Karpas-422 (cell line): ENCODE measurements around the gene SYNE1. TPM values are rescaled to one million over a fixed set of nuclear protein-coding genes. Genes with fewer than 3 reads are reported as not detected.

Experiments used
- DNase-seq: peaks from one replicate; pipeline ENCODE4 v3.0.0-alpha.2; 2015
- H2AFZ ChIP-seq: fragments of 200-600 bp; sonication (generic); 2 replicates; pipeline ENCODE4 v1.6.1; 2014; ENCODE audit warnings: antibody characterized with exemption, low read length, mixed read lengths
- H3K27ac ChIP-seq: fragments of 200-600 bp; sonication (generic); 2 replicates; pipeline ENCODE4 v1.5.1; 2014; ENCODE audit warnings: mild to moderate bottlenecking, low read length, moderate library complexity
- H3K27me3 ChIP-seq: fragments of 200-600 bp; sonication (generic); 2 replicates; pipeline ENCODE4 v1.6.1; 2014; ENCODE audit warnings: low read length, mixed read lengths
- H3K36me3 ChIP-seq: fragments of 200-600 bp; sonication (generic); 2 replicates; pipeline ENCODE4 v1.6.1; 2014; ENCODE audit warnings: low read length, mixed read lengths; ENCODE audit not compliant: insufficient read depth
- H3K4me1 ChIP-seq: fragments of 200-600 bp; sonication (generic); 2 replicates; pipeline ENCODE4 v1.6.1; 2014; ENCODE audit warnings: mild to moderate bottlenecking, low read length, mixed read lengths
- H3K4me2 ChIP-seq: fragments of 200-600 bp; sonication (generic); 2 replicates; pipeline ENCODE4 v1.6.1; 2014; ENCODE audit warnings: low read length, low read depth, mild to moderate bottlenecking; ENCODE audit not compliant: poor library complexity, severe bottlenecking
- H3K4me3 ChIP-seq: fragments of 200-600 bp; sonication (generic); 2 replicates; pipeline ENCODE4 v1.5.1; 2014; ENCODE audit warnings: mild to moderate bottlenecking, antibody characterized with exemption, low read length, mixed read lengths
- H3K79me2 ChIP-seq: fragments of 200-600 bp; sonication (generic); 2 replicates; pipeline ENCODE4 v1.6.1; 2014; ENCODE audit warnings: mild to moderate bottlenecking, low read length, mixed read lengths
- H3K9ac ChIP-seq: fragments of 200-600 bp; sonication (generic); 2 replicates; pipeline ENCODE4 v1.6.0; 2014; ENCODE audit warnings: low read length
- H3K9me2 ChIP-seq: fragments of 200-600 bp; sonication (generic), shearing (Covaris generic); replicated peaks from 2 replicates; pipeline ENCODE4 v1.6.0; 2014; ENCODE audit warnings: mild to moderate bottlenecking, low read length, moderate library complexity; ENCODE audit not compliant: insufficient read depth
- H3K9me3 ChIP-seq: fragments of 300-700, 200-600 bp; sonication (generic); 2 replicates; pipeline ENCODE4 v1.6.1; 2014; ENCODE audit warnings: low read length, mixed read lengths
- H4K20me1 ChIP-seq: fragments of 200-600 bp; sonication (generic); 2 replicates; pipeline ENCODE4 v1.6.1; 2014; ENCODE audit warnings: mild to moderate bottlenecking, antibody characterized with exemption, low read length, low read depth; ENCODE audit not compliant: insufficient read depth
- total RNA-seq: library from RNA; depleted of rRNA; stranded (reverse); fragments of >200 nt; shearing (Covaris generic); gene quantifications from 2 replicates; pipeline ENCODE4 v1.2.3, GENCODE V29; 2014; ENCODE audit warnings: low replicate concordance

Gene SYNE1
- total RNA-seq, 1 experiment from 2014 or later, result 137 TPM

GRCh38 chr6:152257581-152257980 is 379.6 kb downstream of the SYNE1 start:
- Histone ChIP-seq H3K4me2 (no peak overlapping the region), H3K9ac (no peak overlapping the region), H3K4me1 (no peaks in the 10 kb centered on the region), H4K20me1 (no peaks in the 10 kb centered on the region), H3K36me3 (peaks cover 60% of the 10 kb centered on the region), H3K79me2 (no peaks in the 10 kb centered on the region), H3K9me3 (no peaks in the 10 kb centered on the region), H3K27ac (no peak overlapping the region), H3K9me2 (no peaks in the 10 kb centered on the region), H3K4me3 (no peak overlapping the region), H2AFZ (no peak overlapping the region), H3K27me3 (no peaks in the 10 kb centered on the region)
- DNase-seq, result no peak

DNA sequence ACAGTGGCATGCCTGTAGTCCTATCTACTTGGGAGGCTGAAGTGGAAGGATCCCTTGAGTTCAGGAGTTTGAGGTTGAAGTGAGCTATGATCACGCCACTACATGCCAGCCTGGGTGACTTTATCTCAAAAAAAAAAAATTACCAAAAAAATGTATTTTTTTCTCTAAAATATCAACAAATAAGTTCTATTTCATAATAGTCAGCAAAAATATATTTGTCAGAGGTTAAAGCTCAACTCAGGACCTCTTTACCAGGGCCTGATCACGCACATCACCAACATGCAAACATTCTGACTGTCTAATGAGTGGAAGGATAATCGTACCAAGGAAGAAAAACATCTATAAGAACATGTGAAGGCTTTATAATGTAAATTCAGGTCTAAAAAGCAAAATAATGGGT is 387.0 kb downstream of the SYNE1 start:
- Histone ChIP-seq H2AFZ (no peak overlapping the region), H3K79me2 (0 out of 2 replicates have a peak, but pooled peaks cover 7% of the 10 kb centered on the region), H3K9me3 (no peaks in the 10 kb centered on the region), H3K27ac (no peak overlapping the region), H3K9ac (no peak overlapping the region), H4K20me1 (no peaks in the 10 kb centered on the region), H3K9me2 (no peaks in the 10 kb centered on the region), H3K4me3 (no peak overlapping the region), H3K4me2 (no peak overlapping the region), H3K4me1 (peaks cover 10% of the 10 kb centered on the region; the same call in 1 of the 2 replicates), H3K36me3 (peaks cover 47% of the 10 kb centered on the region; the same call in 1 of the 2 replicates), H3K27me3 (no peaks in the 10 kb centered on the region)
- DNase-seq, result no peak

DNA sequence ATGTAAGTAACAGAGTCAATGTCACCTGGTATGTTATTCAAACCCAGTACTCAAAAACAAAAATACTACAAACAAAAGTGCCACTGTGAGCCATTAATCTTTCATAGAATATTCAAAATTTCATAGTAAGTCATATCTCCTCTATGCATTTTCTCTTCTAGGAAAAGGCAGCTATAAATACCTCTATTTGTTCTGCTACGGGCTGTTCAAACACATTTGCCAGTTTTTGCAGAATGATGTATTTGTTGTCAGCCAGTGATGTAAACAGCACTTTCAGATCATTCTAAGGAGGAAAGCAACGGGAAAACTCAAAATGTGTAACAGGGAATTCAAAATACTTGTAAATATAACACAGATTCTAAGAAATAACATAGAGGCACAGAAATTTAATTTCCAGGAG is 388.2 kb downstream of the SYNE1 start:
- H3K4me1 ChIP-seq, result peaks cover 10% of the 10 kb centered on the region; the same call in 1 of the 2 replicates
- H3K36me3 ChIP-seq, result peaks cover 51% of the 10 kb centered on the region
- no peak overlapping the region for H3K4me2 ChIP-seq
- no peak for DNase-seq
- no peaks in the 10 kb centered on the region for H3K27me3 ChIP-seq
- H3K9me3 ChIP-seq, result no peaks in the 10 kb centered on the region
- H3K9ac ChIP-seq, result no peak overlapping the region
- no peaks in the 10 kb centered on the region for H4K20me1 ChIP-seq
- 0 out of 2 replicates have a peak, but pooled peaks cover 7% of the 10 kb centered on the region for H3K79me2 ChIP-seq
- no peak overlapping the region for H2AFZ ChIP-seq
- H3K9me2 ChIP-seq, result no peaks in the 10 kb centered on the region
- H3K4me3 ChIP-seq, result no peak overlapping the region
- no peak overlapping the region for H3K27ac ChIP-seq

DNA sequence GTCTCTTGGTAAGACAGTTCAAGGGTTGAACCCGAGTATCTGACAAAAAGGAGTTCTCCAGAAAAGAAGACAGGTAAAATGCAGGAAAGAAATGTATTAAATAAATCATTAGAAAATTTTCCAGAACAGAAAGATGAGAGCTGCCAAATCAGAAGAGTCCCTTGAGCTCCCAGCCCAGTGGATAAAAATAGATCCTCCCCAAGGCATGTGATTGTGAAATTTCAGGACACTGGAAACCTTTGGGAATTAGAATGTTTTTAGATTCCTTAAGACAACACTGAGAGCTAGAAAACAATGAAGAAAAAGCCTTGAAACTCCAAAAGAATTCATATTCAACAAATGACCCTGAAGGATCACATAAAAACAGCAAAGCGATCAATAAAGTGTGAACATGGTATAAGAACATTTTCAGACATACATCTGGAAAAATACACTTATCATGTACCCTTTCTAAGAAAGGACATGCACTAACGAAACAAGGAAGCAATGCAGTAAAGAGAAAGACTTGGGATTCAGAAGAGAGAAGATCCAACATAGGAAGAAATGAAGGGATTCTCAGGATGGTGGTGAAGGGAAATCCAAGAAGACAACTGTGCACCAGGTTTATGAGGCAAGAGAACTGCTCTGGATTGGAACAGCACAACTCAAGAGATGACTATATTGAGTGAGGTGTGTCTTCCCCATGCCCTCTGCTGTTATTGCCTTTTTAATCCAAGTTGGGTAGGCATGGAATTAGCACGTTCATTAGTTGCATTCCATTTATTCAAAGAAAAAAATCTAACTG is 390.4 kb downstream of the SYNE1 start:
- H3K4me3 ChIP-seq, result no peak overlapping the region
- no peaks in the 10 kb centered on the region for H4K20me1 ChIP-seq
- no peaks in the 10 kb centered on the region for H3K9me3 ChIP-seq
- no peak overlapping the region for H3K4me2 ChIP-seq
- H3K36me3 ChIP-seq, result peaks cover 59% of the 10 kb centered on the region
- H3K9me2 ChIP-seq, result no peaks in the 10 kb centered on the region
- no peak for DNase-seq
- 0 out of 2 replicates have a peak, but pooled peaks cover 7% of the 10 kb centered on the region for H3K79me2 ChIP-seq
- H2AFZ ChIP-seq, result no peak overlapping the region
- H3K27me3 ChIP-seq, result no peaks in the 10 kb centered on the region
- H3K4me1 ChIP-seq, result peaks cover 10% of the 10 kb centered on the region; the same call in 1 of the 2 replicates
- no peak overlapping the region for H3K9ac ChIP-seq
- no peak overlapping the region for H3K27ac ChIP-seq

GRCh38 chr6:152244998-152245630 is 392.0 kb downstream of the SYNE1 start:
- peaks cover 75% of the 10 kb centered on the region for H3K36me3 ChIP-seq
- no peak overlapping the region for H3K4me3 ChIP-seq

GRCh38 chr6:152241013-152241766 is 396.0 kb downstream of the SYNE1 start:
- no peak overlapping the region for H3K9ac ChIP-seq
- H3K4me3 ChIP-seq, result no peak overlapping the region
- H3K4me1 ChIP-seq, result no peaks in the 10 kb centered on the region
- no peaks in the 10 kb centered on the region for H3K9me3 ChIP-seq
- H2AFZ ChIP-seq, result no peak overlapping the region
- DNase-seq, result no peak
- no peaks in the 10 kb centered on the region for H3K27me3 ChIP-seq
- no peak overlapping the region for H3K27ac ChIP-seq
- H3K4me2 ChIP-seq, result no peak overlapping the region
- peaks cover 82% of the 10 kb centered on the region for H3K36me3 ChIP-seq
- no peaks in the 10 kb centered on the region for H3K9me2 ChIP-seq
- H3K79me2 ChIP-seq, result no peaks in the 10 kb centered on the region
- H4K20me1 ChIP-seq, result no peaks in the 10 kb centered on the region

More at GRCh38 chr6:152244998-152245630, 392.0 kb downstream of the SYNE1 start:
- Histone ChIP-seq H3K4me1 (peaks cover 6% of the 10 kb centered on the region; the same call in 1 of the 2 replicates), H3K9me2 (no peaks in the 10 kb centered on the region), H3K79me2 (0 out of 2 replicates have a peak, but pooled peaks cover 4% of the 10 kb centered on the region), H3K4me2 (no peak overlapping the region), H3K9ac (no peak overlapping the region), H3K9me3 (no peaks in the 10 kb centered on the region), H3K27ac (no peak overlapping the region), H2AFZ (no peak overlapping the region), H3K27me3 (no peaks in the 10 kb centered on the region), H4K20me1 (no peaks in the 10 kb centered on the region)
- no peak for DNase-seq

DNA sequence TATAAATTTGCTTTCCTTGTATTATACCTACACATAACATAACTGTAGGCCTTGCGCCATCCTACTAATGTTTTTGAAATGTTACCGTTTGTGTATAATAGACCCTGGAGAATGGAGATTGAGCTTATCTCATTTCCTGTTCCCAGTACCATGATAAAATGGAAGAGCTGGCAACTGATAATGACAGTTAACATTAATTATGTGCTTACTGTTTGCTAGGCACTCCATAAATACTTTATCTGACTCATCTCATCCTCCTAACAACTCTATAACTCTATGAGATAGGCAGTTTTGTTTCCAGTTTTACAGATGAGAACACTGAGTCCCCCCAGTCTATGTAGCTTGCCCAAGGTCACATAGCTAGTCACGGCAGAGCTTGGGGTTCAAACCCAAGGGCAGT is 396.7 kb downstream of the SYNE1 start:
- Histone ChIP-seq H3K27me3 (no peaks in the 10 kb centered on the region), H3K9me3 (no peaks in the 10 kb centered on the region), H3K9me2 (no peaks in the 10 kb centered on the region), H4K20me1 (no peaks in the 10 kb centered on the region), H3K9ac (no peak overlapping the region), H3K4me2 (no peak overlapping the region), H3K4me1 (no peaks in the 10 kb centered on the region), H3K36me3 (peaks cover 82% of the 10 kb centered on the region), H3K4me3 (no peak overlapping the region), H3K79me2 (no peaks in the 10 kb centered on the region), H3K27ac (no peak overlapping the region), H2AFZ (no peak overlapping the region)
- no peak for DNase-seq
